Astrocyte of the cerebellum (primary cell): ENCODE results near the gene JAK3.
"Not testable (repeated sequence)": the region's sequence is repeated elsewhere in the genome, so short reads cannot be mapped to it uniquely, and the experiment has no call there.

Experiments
- DNase-seq: peaks from one replicate; pipeline ENCODE4 v3.0.0-alpha.2; 2011; ENCODE audit warnings: low read depth
- H3K4me3 ChIP-seq: 2 replicates; pipeline ENCODE4 v1.5.1; 2011; ENCODE audit warnings: mild to moderate bottlenecking, low read depth, low read length, moderate library complexity
- in situ Hi-C: cut with HindIII; loops from 2 replicates; pipeline ENCODE4 v1.10.0; 2017; ENCODE audit warnings: low sequenced_read_pairs
- TF ChIP-seq, protein P1 (sequence below): IDR thresholded peaks from 2 replicates; pipeline ENCODE4 v1.5.1; 2012; ENCODE audit warnings: low read length, low read depth, moderate library complexity, mild to moderate bottlenecking; ENCODE audit errors: missing control alignments

The JAK3 gene

DNA sequence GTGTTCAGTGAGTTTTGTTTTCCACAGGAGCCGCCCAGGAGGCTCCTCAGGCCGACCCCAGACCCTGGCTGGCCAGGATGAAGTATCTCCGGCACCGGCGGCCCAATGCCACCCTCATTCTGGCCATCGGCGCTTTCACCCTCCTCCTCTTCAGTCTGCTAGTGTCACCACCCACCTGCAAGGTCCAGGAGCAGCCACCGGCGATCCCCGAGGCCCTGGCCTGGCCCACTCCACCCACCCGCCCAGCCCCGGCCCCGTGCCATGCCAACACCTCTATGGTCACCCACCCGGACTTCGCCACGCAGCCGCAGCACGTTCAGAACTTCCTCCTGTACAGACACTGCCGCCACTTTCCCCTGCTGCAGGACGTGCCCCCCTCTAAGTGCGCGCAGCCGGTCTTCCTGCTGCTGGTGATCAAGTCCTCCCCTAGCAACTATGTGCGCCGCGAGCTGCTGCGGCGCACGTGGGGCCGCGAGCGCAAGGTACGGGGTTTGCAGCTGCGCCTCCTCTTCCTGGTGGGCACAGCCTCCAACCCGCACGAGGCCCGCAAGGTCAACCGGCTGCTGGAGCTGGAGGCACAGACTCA lies 40.0 kb downstream of the JAK3 start:
- DNase-seq = no peak
- TF ChIP-seq, protein P1, sequence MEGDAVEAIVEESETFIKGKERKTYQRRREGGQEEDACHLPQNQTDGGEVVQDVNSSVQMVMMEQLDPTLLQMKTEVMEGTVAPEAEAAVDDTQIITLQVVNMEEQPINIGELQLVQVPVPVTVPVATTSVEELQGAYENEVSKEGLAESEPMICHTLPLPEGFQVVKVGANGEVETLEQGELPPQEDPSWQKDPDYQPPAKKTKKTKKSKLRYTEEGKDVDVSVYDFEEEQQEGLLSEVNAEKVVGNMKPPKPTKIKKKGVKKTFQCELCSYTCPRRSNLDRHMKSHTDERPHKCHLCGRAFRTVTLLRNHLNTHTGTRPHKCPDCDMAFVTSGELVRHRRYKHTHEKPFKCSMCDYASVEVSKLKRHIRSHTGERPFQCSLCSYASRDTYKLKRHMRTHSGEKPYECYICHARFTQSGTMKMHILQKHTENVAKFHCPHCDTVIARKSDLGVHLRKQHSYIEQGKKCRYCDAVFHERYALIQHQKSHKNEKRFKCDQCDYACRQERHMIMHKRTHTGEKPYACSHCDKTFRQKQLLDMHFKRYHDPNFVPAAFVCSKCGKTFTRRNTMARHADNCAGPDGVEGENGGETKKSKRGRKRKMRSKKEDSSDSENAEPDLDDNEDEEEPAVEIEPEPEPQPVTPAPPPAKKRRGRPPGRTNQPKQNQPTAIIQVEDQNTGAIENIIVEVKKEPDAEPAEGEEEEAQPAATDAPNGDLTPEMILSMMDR = no peak
- in situ Hi-C loops = no loop called here
- no peak overlapping the region for H3K4me3 ChIP-seq

DNA sequence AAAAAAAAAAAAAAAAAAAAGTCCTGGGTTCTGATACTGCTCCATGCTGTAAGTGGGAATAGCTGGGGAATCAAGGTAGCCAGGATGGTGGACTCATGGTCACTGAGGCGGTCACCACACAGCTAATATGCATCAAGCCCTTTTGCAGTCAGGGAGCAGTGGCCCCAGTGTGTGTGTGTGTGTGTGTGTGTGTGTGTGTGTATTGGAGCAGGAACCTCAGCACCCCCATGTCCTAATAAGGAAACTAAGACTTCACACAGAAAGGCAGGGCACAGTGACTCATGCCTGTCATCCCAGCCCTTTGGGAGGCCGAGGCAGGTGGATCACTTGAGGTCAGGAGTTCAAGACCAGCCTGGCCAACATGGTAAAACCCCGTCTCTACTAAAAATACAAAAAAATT lies 40.8 kb downstream of the JAK3 start:
- in situ Hi-C loops = no loop called here
- TF ChIP-seq, protein P1 = no peak
- no peak for DNase-seq
- H3K4me3 ChIP-seq = no peak overlapping the region

DNA sequence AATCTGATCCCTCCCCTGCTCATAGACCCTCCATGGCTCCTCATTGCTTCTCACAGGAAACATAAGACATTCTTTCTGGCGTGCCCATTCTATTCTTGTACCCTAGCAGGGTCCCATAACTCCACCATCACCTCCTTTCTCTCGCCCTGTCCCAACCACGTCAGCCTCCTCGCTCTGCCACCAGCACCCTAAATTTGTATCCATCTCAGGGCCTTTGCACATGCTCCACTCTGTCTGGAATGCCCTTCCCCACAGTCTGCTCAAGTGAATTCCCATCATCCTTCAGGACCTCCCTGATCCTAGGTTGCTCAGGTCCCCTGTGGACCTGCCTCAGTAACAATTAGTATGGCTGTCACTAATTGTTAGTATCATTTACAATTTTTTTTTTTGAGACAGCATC lies 42.4 kb downstream of the JAK3 start:
- TF ChIP-seq, protein P1 = no peak
- in situ Hi-C loops = no loop called here

DNA sequence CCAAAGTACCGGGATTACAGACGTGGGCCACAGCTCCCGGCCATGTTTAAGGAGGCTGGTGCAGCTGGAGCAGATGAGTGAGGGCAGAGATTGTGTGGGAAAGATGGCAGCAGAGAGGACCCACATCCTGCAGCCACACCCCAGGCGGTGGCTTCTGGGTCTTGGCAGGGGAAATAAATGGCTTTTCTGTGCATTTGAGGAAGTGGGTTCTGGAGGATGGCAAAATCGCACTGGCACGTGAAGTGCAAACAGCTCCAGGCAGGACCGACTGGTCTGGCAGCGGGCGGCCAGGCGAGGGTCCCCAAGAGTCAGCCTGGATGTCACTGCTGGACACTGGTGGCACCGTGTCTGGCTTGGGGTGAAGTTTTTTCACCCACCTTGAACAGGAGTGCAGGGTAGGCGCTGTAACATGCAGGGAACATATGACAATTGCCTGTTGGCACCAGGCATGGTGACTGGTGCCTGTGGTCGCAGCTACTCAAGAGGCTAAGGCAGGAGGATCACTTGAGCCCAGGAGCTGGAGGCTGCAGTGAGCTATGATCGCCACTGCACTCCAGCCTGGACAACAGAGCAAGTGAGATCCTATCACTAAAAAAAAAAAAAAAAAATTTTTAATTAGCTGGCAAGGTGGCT lies 44.4 kb downstream of the JAK3 start:
- in situ Hi-C loops = no loop called here
- H3K4me3 ChIP-seq = no peak overlapping the region
- TF ChIP-seq, protein P1 = no peak
- no peak for DNase-seq

More for the DNA sequence above, 42.4 kb downstream of the JAK3 start:
- H3K4me3 ChIP-seq = no peak overlapping the region
- no peak for DNase-seq

DNA sequence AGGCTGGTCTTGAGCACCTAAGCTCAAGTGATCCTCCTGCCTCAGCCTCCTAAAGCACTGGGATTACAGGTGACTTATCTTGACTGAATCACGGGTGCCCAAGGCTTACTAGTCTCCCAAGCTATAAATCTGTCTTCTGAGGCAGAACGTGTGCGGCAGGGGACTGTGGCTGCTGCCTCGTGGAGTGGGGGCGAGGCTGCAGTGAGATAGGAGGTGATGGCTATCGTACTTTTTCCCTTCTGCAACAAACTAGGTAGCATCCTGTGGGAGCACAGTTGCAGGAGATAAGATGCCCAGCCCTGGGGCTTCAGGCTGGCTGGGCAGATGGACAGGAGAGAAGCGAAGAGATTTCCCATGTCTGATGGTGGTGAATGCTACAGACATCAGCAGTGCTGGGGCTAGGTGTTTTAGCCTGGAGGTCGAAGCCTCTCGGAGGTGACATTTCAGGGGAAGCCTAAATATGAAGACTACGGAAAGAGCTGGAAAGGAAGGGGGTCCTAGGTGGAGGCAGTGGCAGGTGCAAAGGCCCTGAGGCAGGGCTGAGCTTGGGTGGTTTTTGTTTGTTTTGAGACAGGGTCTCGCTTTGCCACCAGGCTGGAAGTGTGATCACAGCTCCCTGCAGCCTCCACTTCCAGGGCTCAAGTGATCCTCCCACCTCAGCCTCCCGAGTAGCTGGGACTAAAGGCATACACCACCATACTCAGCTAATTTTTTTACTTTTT lies 45.5 kb downstream of the JAK3 start:
- in situ Hi-C loops = no loop called here
- no peak for DNase-seq
- H3K4me3 ChIP-seq = no peak overlapping the region
- TF ChIP-seq, protein P1 = no peak

DNA sequence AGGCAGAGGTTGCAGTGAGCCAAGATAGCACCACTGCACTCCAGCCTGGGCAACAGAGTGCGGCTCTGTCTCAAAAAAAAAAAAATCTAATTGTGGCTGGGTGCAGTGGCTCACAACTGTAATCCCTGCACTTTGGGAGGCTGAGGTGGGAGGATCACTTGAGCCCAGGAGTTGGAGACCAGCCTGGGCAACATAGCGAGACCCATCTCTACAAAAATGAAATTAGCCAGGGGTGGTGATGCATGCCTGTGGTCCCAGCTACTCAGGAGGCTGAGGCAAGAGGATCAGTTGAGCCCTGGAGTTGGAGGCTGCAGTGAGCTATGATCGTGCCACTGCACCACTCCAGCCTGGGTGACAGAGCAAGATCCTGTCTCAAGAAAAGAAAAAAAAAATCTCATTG lies 49.2 kb downstream of the JAK3 start:
- DNase-seq, in situ Hi-C loops, H3K4me3 ChIP-seq: not testable (repeated sequence)
